Measurements from ENCODE around the gene CTDSPL2. TPM values are rescaled to one million over a fixed set of nuclear protein-coding genes. Genes with fewer than 3 reads are reported as not detected.

CTDSPL2 gene
- total and polyA plus RNA-seq, 2 of the 8 experiments (the other 6 are each of a cell fraction or from before 2014, with no cell fraction given): 25.2 to 64.7 TPM

GRCh38 chr15:44426975-44427755, at the start of gene CTDSPL2 (continued):
- TF ChIP-seq, protein P1, sequence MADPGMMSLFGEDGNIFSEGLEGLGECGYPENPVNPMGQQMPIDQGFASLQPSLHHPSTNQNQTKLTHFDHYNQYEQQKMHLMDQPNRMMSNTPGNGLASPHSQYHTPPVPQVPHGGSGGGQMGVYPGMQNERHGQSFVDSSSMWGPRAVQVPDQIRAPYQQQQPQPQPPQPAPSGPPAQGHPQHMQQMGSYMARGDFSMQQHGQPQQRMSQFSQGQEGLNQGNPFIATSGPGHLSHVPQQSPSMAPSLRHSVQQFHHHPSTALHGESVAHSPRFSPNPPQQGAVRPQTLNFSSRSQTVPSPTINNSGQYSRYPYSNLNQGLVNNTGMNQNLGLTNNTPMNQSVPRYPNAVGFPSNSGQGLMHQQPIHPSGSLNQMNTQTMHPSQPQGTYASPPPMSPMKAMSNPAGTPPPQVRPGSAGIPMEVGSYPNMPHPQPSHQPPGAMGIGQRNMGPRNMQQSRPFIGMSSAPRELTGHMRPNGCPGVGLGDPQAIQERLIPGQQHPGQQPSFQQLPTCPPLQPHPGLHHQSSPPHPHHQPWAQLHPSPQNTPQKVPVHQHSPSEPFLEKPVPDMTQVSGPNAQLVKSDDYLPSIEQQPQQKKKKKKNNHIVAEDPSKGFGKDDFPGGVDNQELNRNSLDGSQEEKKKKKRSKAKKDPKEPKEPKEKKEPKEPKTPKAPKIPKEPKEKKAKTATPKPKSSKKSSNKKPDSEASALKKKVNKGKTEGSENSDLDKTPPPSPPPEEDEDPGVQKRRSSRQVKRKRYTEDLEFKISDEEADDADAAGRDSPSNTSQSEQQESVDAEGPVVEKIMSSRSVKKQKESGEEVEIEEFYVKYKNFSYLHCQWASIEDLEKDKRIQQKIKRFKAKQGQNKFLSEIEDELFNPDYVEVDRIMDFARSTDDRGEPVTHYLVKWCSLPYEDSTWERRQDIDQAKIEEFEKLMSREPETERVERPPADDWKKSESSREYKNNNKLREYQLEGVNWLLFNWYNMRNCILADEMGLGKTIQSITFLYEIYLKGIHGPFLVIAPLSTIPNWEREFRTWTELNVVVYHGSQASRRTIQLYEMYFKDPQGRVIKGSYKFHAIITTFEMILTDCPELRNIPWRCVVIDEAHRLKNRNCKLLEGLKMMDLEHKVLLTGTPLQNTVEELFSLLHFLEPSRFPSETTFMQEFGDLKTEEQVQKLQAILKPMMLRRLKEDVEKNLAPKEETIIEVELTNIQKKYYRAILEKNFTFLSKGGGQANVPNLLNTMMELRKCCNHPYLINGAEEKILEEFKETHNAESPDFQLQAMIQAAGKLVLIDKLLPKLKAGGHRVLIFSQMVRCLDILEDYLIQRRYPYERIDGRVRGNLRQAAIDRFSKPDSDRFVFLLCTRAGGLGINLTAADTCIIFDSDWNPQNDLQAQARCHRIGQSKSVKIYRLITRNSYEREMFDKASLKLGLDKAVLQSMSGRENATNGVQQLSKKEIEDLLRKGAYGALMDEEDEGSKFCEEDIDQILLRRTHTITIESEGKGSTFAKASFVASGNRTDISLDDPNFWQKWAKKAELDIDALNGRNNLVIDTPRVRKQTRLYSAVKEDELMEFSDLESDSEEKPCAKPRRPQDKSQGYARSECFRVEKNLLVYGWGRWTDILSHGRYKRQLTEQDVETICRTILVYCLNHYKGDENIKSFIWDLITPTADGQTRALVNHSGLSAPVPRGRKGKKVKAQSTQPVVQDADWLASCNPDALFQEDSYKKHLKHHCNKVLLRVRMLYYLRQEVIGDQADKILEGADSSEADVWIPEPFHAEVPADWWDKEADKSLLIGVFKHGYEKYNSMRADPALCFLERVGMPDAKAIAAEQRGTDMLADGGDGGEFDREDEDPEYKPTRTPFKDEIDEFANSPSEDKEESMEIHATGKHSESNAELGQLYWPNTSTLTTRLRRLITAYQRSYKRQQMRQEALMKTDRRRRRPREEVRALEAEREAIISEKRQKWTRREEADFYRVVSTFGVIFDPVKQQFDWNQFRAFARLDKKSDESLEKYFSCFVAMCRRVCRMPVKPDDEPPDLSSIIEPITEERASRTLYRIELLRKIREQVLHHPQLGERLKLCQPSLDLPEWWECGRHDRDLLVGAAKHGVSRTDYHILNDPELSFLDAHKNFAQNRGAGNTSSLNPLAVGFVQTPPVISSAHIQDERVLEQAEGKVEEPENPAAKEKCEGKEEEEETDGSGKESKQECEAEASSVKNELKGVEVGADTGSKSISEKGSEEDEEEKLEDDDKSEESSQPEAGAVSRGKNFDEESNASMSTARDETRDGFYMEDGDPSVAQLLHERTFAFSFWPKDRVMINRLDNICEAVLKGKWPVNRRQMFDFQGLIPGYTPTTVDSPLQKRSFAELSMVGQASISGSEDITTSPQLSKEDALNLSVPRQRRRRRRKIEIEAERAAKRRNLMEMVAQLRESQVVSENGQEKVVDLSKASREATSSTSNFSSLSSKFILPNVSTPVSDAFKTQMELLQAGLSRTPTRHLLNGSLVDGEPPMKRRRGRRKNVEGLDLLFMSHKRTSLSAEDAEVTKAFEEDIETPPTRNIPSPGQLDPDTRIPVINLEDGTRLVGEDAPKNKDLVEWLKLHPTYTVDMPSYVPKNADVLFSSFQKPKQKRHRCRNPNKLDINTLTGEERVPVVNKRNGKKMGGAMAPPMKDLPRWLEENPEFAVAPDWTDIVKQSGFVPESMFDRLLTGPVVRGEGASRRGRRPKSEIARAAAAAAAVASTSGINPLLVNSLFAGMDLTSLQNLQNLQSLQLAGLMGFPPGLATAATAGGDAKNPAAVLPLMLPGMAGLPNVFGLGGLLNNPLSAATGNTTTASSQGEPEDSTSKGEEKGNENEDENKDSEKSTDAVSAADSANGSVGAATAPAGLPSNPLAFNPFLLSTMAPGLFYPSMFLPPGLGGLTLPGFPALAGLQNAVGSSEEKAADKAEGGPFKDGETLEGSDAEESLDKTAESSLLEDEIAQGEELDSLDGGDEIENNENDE (IDR thresholded peaks at IDR 0.05; ENCODE audit: insufficient replicate concordance, low read length): no peak
- TF ChIP-seq ATF2 (IDR thresholded peaks at IDR 0.05; ENCODE audit: low read length) (no peak), YY1 (IDR thresholded peaks at IDR 0.05; ENCODE audit: low read depth, low read length) (peak; percentile 91), TAF7 (optimal IDR thresholded peaks at IDR 0.05; ENCODE audit: borderline replicate concordance, low read depth, low read length) (peak; percentile 40), SUZ12 (IDR thresholded peaks at IDR 0.05; ENCODE audit: low read length) (no peak), EZH2 (IDR thresholded peaks at IDR 0.05; ENCODE audit: low read depth, low read length, severe bottlenecking) (no peak), SIX5 (IDR thresholded peaks at IDR 0.05; ENCODE audit: low read depth, low read length) (no peak), JUND (IDR thresholded peaks at IDR 0.05; ENCODE audit: low read length) (peak; percentile 40; the same call in 1 of the 2 replicates)
